SKM-1 (cell line): ENCODE results near the gene TRIM58.

Experiments
- DNase-seq: peaks from one replicate; lab custom pipeline; 2025; ENCODE audit not compliant: unreplicated experiment; lab: John Stamatoyannopoulos, UW

The TRIM58 gene

DNA sequence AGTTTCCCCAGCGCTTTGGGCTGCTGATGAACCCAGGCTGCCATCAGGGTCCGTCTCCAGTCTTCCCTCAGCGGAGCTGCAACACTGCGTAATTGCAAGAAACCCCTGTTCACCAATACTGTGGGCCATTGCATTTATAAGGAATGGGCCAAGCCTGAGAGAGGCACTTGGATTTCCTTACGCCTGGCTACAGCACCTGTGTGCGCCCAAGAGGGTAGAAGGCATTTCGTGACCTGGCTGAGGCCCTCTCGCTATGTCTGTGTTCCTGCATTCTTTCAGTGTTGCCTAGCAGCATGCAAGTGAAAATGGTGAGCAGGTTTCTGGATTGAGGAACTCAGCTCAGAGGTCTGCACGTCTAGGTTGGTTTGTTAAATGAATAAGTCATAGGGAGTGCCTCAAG, 26.4 kb downstream of the TRIM58 start:
- DNase-seq, result no peak

- DNase-seq, result no peak
Measured at GRCh38 chr1:247884797-247885413, 27.9 kb downstream of the TRIM58 start.

DNA sequence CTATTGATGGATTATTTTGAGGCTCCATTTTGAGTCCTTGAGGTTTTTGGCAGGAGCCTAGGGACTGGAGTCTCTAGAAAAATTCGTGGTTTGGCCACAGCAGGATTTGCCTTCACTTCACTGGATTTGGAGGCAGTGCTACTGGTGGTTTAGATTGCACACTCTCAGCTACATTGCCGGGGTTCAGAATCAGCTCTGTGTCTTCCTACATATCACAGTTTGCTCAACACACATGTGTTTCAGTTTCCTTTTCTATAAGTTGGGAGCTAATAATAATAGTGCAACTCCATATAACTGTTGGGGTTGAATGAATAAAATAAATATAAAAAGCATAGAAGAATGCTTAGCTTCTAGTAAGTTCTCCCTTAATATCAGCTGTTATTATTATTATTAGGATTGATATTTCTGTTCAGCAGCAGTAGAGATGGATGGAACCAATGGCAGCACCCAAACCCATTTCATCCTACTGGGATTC, 38.2 kb downstream of the TRIM58 start, which contains the start of gene OR2W3:
Gene OR2W3, plus strand, starts transcription at position 425 of the 475 bp plus-strand sequence. Its CDS starts 0 bp downstream, at position 425.
- no peak for DNase-seq

DNA sequence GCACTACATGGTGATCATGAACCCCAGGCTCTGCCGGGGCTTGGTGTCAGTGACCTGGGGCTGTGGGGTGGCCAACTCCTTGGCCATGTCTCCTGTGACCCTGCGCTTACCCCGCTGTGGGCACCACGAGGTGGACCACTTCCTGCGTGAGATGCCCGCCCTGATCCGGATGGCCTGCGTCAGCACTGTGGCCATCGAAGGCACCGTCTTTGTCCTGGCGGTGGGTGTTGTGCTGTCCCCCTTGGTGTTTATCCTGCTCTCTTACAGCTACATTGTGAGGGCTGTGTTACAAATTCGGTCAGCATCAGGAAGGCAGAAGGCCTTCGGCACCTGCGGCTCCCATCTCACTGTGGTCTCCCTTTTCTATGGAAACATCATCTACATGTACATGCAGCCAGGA, 39.0 kb downstream of the TRIM58 start:
- DNase-seq, result no peak

DNA sequence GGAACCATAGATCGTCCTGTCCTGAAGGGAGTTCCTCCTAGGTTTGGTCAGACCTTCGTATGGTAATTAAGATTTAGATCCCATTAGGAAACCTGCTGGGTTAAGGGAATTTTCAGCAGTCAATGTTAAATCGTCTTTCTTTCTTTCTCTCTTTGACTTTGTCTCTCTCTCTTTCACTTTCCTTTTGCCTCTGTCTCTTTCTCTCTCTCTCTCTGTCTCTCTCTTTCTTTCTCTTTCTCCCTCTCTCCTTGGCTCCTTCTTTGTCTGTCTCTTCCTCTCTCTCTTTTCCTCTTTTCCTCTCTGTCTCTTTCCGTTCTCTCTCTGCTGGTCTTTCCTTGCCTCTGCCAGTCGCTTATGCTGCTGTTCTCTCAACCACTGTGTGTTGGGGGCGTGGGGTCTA, 47.1 kb downstream of the TRIM58 start:
- DNase-seq, result no peak

GRCh38 chr1:247905181-247905580, 48.2 kb downstream of the TRIM58 start:
- DNase-seq, result no peak

- DNase-seq, result no peak
Measured at GRCh38 chr1:247905910-247906503, 49.0 kb downstream of the TRIM58 start.

GRCh38 chr1:247906504-247907047, 49.6 kb downstream of the TRIM58 start:
- no peak for DNase-seq

DNA sequence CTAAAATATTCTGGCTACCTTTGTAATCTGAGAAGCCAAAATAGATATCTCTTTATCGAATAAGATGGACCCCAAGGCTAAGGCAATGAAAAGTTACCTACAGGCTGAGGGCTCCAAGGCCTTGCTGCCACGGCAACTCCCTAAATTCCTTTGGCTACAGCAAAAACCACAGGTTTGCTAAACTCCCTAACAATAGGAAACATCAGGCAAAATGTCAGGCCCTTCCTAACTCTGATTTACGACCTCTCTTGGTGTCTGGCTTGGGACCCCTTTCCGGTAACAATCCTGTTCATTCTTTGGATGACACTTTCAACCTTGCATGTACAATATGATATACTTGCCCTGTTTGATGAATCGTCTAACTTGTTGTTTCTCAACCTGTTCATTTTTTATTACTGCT, 51.8 kb downstream of the TRIM58 start:
- no peak for DNase-seq

- DNase-seq, result no peak
Measured at GRCh38 chr1:247913786-247914185, 56.8 kb downstream of the TRIM58 start.

- no peak for DNase-seq
Measured at GRCh38 chr1:247914941-247915662, 58.1 kb downstream of the TRIM58 start.

- no peak for DNase-seq
Measured at GRCh38 chr1:247919952-247920351, 63.0 kb downstream of the TRIM58 start, which contains the start of gene OR2T8. Gene OR2T8 (plus strand): TSS chr1:247920252. CDS start chr1:247921018, 766 bp downstream.

DNA sequence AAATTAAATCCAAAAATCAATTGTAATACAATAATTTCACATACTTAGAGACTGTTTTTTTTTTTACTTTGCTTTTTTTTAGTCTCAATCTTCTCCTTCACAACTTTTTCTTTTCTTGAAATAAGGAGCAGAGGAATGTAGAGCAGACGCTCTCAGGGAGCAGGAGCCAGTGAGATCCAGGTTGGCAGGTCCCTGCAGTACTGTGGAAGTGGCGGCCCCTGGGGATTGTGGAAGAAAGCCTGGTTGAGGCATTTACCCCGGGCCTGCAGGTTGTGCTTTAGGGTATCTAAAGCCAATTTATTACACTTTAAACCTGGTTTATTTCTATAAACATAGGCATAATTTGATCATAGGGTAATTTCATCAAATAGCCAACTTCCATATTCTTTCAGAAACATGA, 67.0 kb downstream of the TRIM58 start:
- DNase-seq, result no peak

GRCh38 chr1:247924868-247925267, 67.9 kb downstream of the TRIM58 start, which contains the start of gene OR2AJ1:
Gene OR2AJ1 (plus strand): TSS chr1:247924889. CDS start chr1:247933769, 8,880 bp downstream.
- no peak for DNase-seq
